CD14-positive monocyte (primary cell): ENCODE data around the gene SUN5. TPM values are rescaled to one million over a fixed set of nuclear protein-coding genes. Genes with fewer than 3 reads are reported as not detected.
A peak's percentile ranks its signal among the peaks of the same experiment; 100 is the strongest.

Experiments used
- DNase-seq, 3 donors: peaks; one replicate each; pipeline ENCODE4 v3.0.0-alpha.2; 2011 to 2022
- H2AFZ ChIP-seq: 2 replicates; pipeline ENCODE4 v1.6.0; 2012; ENCODE audit warnings: mild to moderate bottlenecking, low read depth, low read length, inconsistent platforms; ENCODE audit not compliant: insufficient read depth, poor library complexity, severe bottlenecking
- H3K27ac ChIP-seq, 2 donors: 1 replicate in 1 of 2; 2 replicates in 1 of 2; pipeline ENCODE4 v1.5.1; 2012 to 2013; ENCODE audit warnings: low read length in 2 of 2, control low read depth in 1 of 2, inconsistent platforms in 1 of 2, low read depth in 1 of 2, mild to moderate bottlenecking in 1 of 2
- H3K27me3 ChIP-seq, 2 donors: one replicate each; pipeline versions ENCODE4 v1.6.0 to v1.6.1; 2011 to 2013; ENCODE audit warnings: low read length in 2 of 2; ENCODE audit not compliant: control insufficient read depth in 2 of 2, insufficient read depth in 2 of 2
- H3K36me3 ChIP-seq, 2 donors: replicated peaks in 1 of 2; 1 replicate in 1 of 2; 2 replicates in 1 of 2; pipeline versions ENCODE4 v1.5.1 to v1.6.1; 2012 to 2013; ENCODE audit warnings: low read length in 2 of 2, control low read depth in 1 of 2, inconsistent platforms in 1 of 2, mild to moderate bottlenecking in 1 of 2; ENCODE audit not compliant: insufficient read depth in 2 of 2, control insufficient read depth in 1 of 2
- H3K4me1 ChIP-seq, 2 donors: 1 replicate in 1 of 2; 2 replicates in 1 of 2; pipeline versions ENCODE4 v1.5.1 to v1.6.1; 2012 to 2013; ENCODE audit warnings: low read length in 2 of 2, control low read depth in 1 of 2, inconsistent platforms in 1 of 2, mild to moderate bottlenecking in 1 of 2, moderate library complexity in 1 of 2; ENCODE audit not compliant: insufficient read depth in 2 of 2, control insufficient read depth in 1 of 2
- H3K4me2 ChIP-seq: replicated peaks from 2 replicates; pipeline ENCODE3; 2012; ENCODE audit warnings: low read length, moderate library complexity, mild to moderate bottlenecking; ENCODE audit not compliant: poor library complexity, severe bottlenecking; ENCODE audit errors: extremely low read depth
- H3K4me3 ChIP-seq, 3 experiments: fragments of 200-600 bp in 1 of 3; sonication (generic) in 1 of 3; replicated peaks in 1 of 3; 1 replicate in 2 of 3; 2 replicates in 1 of 3; pipeline ENCODE4 v1.5.1; 2011 to 2013; ENCODE audit warnings: low read length in 3 of 3, mild to moderate bottlenecking in 3 of 3, control low read depth in 2 of 3, low read depth in 2 of 3, inconsistent platforms in 1 of 3, moderate library complexity in 1 of 3
- H3K79me2 ChIP-seq: 2 replicates; pipeline ENCODE4 v1.6.0; 2012; ENCODE audit warnings: mild to moderate bottlenecking, control low read depth, inconsistent platforms, low read length, moderate library complexity; ENCODE audit not compliant: insufficient read depth
- H3K9ac ChIP-seq: 2 replicates; pipeline ENCODE4 v1.6.0; 2017; ENCODE audit warnings: low read length, mild to moderate bottlenecking; ENCODE audit not compliant: insufficient read depth, poor library complexity, severe bottlenecking
- H3K9me3 ChIP-seq, 2 donors: replicated peaks in 1 of 2; 1 replicate in 1 of 2; 2 replicates in 1 of 2; pipeline versions ENCODE4 v1.5.1 to v1.6.1; 2012 to 2013; ENCODE audit warnings: low read length in 2 of 2, control low read depth in 1 of 2; ENCODE audit not compliant: control insufficient read depth in 1 of 2, insufficient read depth in 1 of 2
- H4K20me1 ChIP-seq: 2 replicates; pipeline ENCODE4 v1.6.0; 2012; ENCODE audit warnings: mild to moderate bottlenecking, low read length, control low read depth, moderate library complexity; ENCODE audit not compliant: insufficient read depth
- H3K27ac Mint-ChIP-seq, 7 donors: one replicate each; pipeline ENCODE4 v1.8.0; 2020; ENCODE audit warnings: mild to moderate bottlenecking in 7 of 7, mixed read lengths in 7 of 7, moderate library complexity in 6 of 7, inconsistent platforms in 2 of 7
- H3K27me3 Mint-ChIP-seq, 3 donors: one replicate each; pipeline ENCODE4 v1.8.0; 2021 to 2022; ENCODE audit warnings: low read depth in 3 of 3, mild to moderate bottlenecking in 3 of 3, mixed read lengths in 3 of 3, moderate library complexity in 3 of 3, inconsistent platforms in 1 of 3
- H3K36me3 Mint-ChIP-seq, 2 donors: one replicate each; pipeline ENCODE4 v1.8.0; 2020; ENCODE audit warnings: mixed read lengths in 2 of 2, inconsistent platforms in 1 of 2, mild to moderate bottlenecking in 1 of 2
- H3K4me1 Mint-ChIP-seq: one replicate; pipeline ENCODE4 v1.8.0; 2020; ENCODE audit warnings: mild to moderate bottlenecking, mixed read lengths
- H3K4me3 Mint-ChIP-seq, 2 donors: one replicate each; pipeline ENCODE4 v1.8.0; 2020; ENCODE audit warnings: mild to moderate bottlenecking in 2 of 2, mixed read lengths in 2 of 2, moderate library complexity in 1 of 2
- H3K9me3 Mint-ChIP-seq, 7 donors: one replicate each; pipeline ENCODE4 v1.8.0; 2020 to 2022; ENCODE audit warnings: mixed read lengths in 7 of 7, mild to moderate bottlenecking in 6 of 7, moderate library complexity in 6 of 7, inconsistent platforms in 2 of 7
- WGBS: methylation state at CpG from one replicate; pipeline ENCODE4 v1.1.5; 2013; ENCODE audit warnings: missing lambda C conversion rate; ENCODE audit not compliant: insufficient coverage; 5-methylcytosine and 5-hydroxymethylcytosine counted together
- intact Hi-C, 2 donors: fragments of 100-400 bp; cut with micrococcal nuclease; formaldehyde crosslinking; loops; one replicate each; pipeline versions ENCODE4 v1.15.0 to v1.15.1; 2023
- polyA plus RNA-seq, 3 donors: library from polyadenylated mRNA; depleted of rRNA in 1 of 3; unstranded in 2 of 3; stranded (reverse) in 1 of 3; fragments of 300-500 nt in 2 of 3; fragments of >200 nt in 1 of 3; fragmentation: Illumina TruSeq in 2 of 3; gene quantifications; 1 replicate in 2 of 3; 2 replicates in 1 of 3; pipeline ENCODE4 v1.2.3, GENCODE V29; 2012 to 2021
- TF ChIP-seq, protein P1 (sequence below): fragments of 200-600 bp; IDR thresholded peaks from one replicate; pipeline ENCODE4 v1.8.0; 2022; ENCODE audit warnings: antibody characterized with exemption, mild to moderate bottlenecking

The SUN5 gene
- polyA plus RNA-seq, 3 donors = not detected

DNA sequence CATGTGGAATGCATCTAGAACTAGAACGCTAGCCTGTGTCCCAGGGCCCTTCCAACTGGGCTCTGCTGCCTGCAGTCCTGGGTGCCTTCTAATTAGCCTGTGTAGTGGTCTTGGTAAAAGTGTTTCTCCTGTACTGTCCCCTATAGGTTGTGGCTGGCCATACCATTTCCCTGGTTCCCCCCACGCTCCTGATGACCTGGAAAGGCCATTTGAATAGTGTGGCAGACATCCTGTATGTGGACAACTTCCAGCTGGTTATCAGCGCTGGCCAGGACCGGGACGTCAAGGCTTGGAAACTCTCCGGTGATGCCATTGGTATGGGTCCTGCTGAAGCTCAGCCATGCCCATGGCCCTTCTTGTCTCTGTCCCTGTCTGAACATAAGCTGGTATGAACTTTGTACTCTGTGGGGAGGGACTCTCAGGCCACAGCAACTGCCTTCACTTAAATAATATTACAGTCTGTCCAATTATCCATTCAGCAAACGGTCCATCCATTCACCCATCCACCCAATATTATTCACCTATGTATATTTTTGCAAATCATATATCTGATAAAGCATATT, 60.7 kb downstream of the SUN5 start:
- Histone ChIP-seq H3K9me3 (no peaks in the 10 kb centered on the region), H3K4me3 (no peak overlapping the region), H3K36me3 (no peaks in the 10 kb centered on the region), H3K27ac (no peak overlapping the region), H2AFZ (no peak overlapping the region), H3K4me1 (peaks cover 0 to 12% of the 10 kb centered on the region in 2 donors), H3K9ac (no peak overlapping the region), H4K20me1 (no peaks in the 10 kb centered on the region), H3K4me2 (no peak overlapping the region), H3K79me2 (no peaks in the 10 kb centered on the region), H3K27me3 (no peaks in the 10 kb centered on the region)
- Mint-ChIP-seq H3K36me3 (no peaks in the 10 kb centered on the region), H3K9me3 (peaks cover 0 to 9% (median 2%) of the 10 kb centered on the region in 7 donors), H3K27ac (no peak overlapping the region), H3K27me3 (peaks cover 5 to 9% (median 6%) of the 10 kb centered on the region in 3 donors), H3K4me1 (peaks cover 5% of the 10 kb centered on the region), H3K4me3 (no peak overlapping the region)
- WGBS = 98% methylated on average over 5 of the region's 7 CpGs
- TF ChIP-seq, protein P1, sequence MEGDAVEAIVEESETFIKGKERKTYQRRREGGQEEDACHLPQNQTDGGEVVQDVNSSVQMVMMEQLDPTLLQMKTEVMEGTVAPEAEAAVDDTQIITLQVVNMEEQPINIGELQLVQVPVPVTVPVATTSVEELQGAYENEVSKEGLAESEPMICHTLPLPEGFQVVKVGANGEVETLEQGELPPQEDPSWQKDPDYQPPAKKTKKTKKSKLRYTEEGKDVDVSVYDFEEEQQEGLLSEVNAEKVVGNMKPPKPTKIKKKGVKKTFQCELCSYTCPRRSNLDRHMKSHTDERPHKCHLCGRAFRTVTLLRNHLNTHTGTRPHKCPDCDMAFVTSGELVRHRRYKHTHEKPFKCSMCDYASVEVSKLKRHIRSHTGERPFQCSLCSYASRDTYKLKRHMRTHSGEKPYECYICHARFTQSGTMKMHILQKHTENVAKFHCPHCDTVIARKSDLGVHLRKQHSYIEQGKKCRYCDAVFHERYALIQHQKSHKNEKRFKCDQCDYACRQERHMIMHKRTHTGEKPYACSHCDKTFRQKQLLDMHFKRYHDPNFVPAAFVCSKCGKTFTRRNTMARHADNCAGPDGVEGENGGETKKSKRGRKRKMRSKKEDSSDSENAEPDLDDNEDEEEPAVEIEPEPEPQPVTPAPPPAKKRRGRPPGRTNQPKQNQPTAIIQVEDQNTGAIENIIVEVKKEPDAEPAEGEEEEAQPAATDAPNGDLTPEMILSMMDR = no peak
- DNase-seq = no peak
- intact Hi-C loops = no loop called here

- Mint-ChIP-seq H3K27ac (peak overlapping the region in 1 of 7 donors; percentile 9), H3K27me3 (peaks cover 4 to 7% (median 7%) of the 10 kb centered on the region in 3 donors), H3K36me3 (no peaks in the 10 kb centered on the region), H3K4me1 (peaks cover 5% of the 10 kb centered on the region), H3K4me3 (peak overlapping the region in 1 of 2 donors; percentile 61), H3K9me3 (peaks cover 0 to 9% (median 2%) of the 10 kb centered on the region in 7 donors)
- H3K4me2 ChIP-seq = peak overlapping the region; percentile 19
- H3K79me2 ChIP-seq = no peaks in the 10 kb centered on the region
- no peak for DNase-seq
- no peak overlapping the region for H2AFZ ChIP-seq
- H3K9me3 ChIP-seq = no peaks in the 10 kb centered on the region
- no peak overlapping the region for H3K4me3 ChIP-seq
- intact Hi-C loops = no loop called here
- H3K4me1 ChIP-seq = peaks cover 0 to 12% of the 10 kb centered on the region in 2 donors
- no peaks in the 10 kb centered on the region for H3K27me3 ChIP-seq
- H3K9ac ChIP-seq = no peak overlapping the region
- no peaks in the 10 kb centered on the region for H4K20me1 ChIP-seq
- WGBS = 7% methylated on average over 1 of the region's 4 CpGs
- H3K27ac ChIP-seq = no peak overlapping the region
- TF ChIP-seq, protein P1 = no peak
- H3K36me3 ChIP-seq = no peaks in the 10 kb centered on the region
Measured at GRCh38 chr20:32941155-32941885, 62.9 kb downstream of the SUN5 start.
